GM19035 (cell line): ENCODE results near the gene SMPDL3A.

Experiments
- ATAC-seq: cut with Tn5 transposase; IDR thresholded peaks from one replicate; pipeline ENCODE4 v1.9.1; 2021; ENCODE audit not compliant: unreplicated experiment

The SMPDL3A gene

GRCh38 chr6:122803171-122803661 lies 14.2 kb downstream of the SMPDL3A start:
- no peak for ATAC-seq

DNA sequence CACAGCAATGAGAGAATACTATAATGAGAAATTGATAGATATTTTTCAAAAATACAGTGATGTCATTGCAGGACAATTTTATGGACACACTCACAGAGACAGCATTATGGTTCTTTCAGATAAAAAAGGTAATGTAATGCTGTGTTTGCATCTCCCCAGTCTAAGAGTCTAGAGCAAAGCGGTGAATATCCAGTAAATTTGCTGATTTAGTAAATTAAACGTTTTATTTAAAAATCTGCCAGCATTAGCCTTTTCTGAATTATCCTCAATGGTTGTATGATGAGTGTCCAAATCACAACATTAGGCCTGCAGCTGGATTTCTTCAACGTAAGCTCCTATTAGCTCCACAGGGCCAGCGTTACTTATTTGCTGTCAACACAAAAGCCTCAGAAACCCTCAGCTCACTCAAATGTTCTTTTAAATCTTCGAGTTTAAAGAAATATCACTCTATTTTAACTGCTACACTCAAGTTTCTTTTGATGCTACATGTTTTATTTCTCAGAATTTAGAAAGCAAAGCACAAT lies 16.0 kb downstream of the SMPDL3A start:
- ATAC-seq, result no peak

DNA sequence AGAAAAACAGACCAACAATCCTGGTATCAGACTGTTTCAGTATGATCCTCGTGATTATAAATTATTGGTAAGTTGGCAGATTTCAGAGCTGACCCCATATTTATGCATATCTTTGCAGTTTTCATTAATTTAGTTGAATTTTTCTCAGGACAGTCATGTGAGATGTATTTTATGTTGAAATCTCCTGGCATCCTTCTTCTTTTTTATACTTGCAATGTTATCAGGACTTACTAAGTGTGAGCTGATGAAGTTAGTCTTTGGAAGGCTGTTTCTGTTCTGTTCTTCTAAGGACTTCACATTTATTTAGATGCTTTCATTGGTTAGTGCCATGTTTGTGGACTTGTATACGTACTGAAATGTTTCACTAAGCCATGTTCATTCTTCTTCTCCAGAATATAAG lies 17.2 kb downstream of the SMPDL3A start:
- no peak for ATAC-seq

- no peak for ATAC-seq
Observed at GRCh38 chr6:122808121-122808885, 19.2 kb downstream of the SMPDL3A start.

DNA sequence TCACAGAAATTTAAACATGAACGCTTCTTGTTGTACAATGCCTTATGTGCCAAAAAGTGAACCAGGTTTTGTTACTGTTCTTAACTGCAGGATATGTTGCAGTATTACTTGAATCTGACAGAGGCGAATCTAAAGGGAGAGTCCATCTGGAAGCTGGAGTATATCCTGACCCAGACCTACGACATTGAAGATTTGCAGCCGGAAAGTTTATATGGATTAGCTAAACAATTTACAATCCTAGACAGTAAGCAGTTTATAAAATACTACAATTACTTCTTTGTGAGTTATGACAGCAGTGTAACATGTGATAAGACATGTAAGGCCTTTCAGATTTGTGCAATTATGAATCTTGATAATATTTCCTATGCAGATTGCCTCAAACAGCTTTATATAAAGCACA lies 19.9 kb downstream of the SMPDL3A start:
- no peak for ATAC-seq

DNA sequence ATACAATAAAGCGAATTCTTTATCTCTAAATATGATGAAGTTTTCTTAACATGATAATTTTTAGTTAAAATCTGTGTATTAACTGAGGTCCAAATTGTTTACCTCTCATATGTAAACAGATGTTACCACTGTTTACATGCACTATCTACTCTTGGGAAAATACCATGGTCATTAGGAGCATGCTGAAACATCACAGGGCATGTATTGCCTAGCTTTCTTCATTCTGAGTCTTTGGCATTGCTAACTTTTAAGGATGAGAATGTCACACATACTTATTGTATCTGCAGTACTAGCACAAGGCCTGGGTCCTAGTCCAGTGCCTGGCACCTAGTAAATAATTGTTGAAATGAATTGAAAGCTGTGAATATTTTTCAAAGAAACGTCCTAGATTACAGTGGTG lies 20.6 kb downstream of the SMPDL3A start:
- no peak for ATAC-seq

DNA sequence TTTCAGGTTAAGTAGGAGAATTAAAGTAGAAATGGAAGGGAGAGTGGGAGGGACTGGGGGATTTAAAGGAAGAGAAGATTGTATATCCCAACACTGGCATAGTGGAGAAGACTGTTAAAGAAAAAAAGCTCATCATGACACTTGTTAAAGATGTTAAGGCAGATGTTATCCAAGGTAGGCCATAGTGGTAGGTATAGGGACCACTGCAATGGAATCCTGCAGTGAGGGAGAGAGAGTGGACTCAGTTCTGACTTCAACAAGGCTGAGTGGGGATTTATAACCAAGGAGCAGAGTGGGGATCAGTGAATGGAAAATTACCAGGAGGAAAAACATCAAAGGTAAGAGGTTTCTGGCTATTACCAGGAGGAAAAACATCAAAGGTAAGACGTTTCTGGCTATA lies 21.1 kb downstream of the SMPDL3A start:
- ATAC-seq, result no peak

DNA sequence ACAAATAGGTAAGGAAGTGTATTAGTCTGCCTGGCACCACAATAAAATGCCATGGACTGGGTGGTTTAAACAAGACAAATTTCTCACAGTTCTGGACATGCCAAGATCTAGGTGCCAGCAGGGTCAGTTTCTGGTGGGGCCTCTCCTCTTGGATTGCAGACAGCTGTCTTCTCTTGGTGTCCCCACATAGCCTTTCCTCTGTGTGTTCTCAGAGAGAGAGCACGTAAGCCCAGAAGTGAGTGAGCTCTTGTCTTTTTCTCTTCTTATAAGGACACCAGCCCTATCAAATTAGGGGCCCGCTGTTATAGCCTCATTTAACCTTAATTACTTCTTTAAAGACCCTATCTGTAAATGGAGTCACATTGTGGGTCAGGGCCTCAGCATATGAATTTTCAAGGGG lies 28.3 kb downstream of the SMPDL3A start:
- no peak for ATAC-seq

DNA sequence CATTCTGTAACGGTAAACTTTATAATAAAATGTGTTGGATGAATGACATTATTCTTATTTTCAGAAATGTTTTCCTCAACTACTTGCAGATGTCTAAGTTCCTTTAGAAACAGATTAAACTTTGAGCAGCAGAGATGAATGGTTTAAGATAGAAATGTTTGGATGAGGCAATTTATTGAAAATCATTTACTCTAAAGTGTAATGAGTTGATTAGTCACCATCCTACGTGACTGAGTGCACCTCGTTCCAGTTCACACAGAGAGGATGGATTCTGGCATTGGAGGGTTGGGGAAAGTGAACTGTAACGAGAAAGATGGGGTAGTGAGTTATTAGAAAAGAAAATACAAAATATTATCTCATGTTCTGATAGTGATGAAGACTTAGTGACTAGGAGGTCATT lies 28.7 kb downstream of the SMPDL3A start:
- no peak for ATAC-seq

GRCh38 chr6:122818866-122819265 lies 29.8 kb downstream of the SMPDL3A start:
- no peak for ATAC-seq

DNA sequence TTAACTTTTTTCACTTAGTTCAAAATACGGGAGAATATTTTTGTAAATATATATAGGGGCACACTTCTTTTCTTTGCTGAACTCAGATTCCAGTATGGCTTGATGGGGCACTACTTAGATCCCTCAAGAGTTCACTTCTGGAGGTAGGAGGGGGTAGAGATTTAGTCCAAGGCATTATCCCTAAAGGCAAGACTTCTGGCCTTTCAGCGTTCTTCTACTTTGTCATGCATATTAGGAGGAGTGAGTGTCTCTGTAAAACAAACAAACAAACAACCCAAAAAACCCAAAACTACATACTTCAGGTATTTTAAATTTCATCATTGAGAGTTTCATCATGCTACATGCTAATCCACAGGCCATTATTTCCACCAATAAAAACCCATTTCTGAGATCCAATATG lies 32.0 kb downstream of the SMPDL3A start:
- ATAC-seq, result no peak

DNA sequence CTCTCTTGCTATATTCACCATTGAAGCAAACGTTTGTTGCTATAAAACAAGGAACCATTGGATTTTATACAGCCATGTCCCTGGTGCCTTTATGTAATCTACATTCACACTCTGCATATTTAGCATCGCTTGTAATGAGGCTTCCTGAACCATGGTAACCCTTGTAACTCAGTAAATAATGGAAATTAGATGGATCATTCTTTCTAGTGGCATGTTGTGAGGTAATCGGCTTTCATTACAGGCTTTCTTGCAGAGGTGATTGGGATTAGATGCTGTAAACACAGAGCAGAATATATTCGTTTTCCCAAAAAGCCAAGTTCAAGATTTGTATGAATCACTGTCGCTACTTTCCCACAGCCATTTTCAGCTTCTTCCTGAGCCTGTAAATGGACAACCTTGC lies 36.1 kb downstream of the SMPDL3A start:
- no peak for ATAC-seq

- ATAC-seq, result no peak
Observed at GRCh38 chr6:122829456-122829855, 40.4 kb downstream of the SMPDL3A start.

- no peak for ATAC-seq
Observed at GRCh38 chr6:122831511-122831910, 42.5 kb downstream of the SMPDL3A start.

GRCh38 chr6:122832459-122832858 lies 43.4 kb downstream of the SMPDL3A start:
- ATAC-seq, result no peak

GRCh38 chr6:122833021-122833491 lies 44.0 kb downstream of the SMPDL3A start:
- no peak for ATAC-seq

- ATAC-seq, result no peak
Observed at GRCh38 chr6:122838060-122838780, 49.2 kb downstream of the SMPDL3A start.

- peak; percentile 87 for ATAC-seq
Observed at GRCh38 chr6:122839472-122839871, 50.4 kb downstream of the SMPDL3A start.

DNA sequence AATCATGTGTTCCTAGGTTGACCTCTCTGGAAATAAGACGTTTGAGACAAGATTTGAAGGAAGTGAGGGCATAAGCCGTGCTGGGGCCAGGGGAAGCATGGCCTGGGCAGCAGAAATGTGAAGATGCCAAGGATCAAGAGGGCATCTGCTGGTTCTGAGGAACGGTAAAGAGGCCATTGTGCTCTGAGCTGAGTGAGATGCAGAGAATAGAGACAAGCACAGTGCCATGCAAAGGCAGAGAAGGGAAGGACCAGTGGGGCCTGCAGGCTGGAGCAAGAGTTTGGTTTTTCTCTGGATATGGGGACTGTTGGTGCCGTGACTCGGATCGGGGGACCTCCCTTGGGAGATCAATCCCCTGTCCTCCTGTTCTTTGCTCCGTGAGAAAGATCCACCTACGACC lies 50.8 kb downstream of the SMPDL3A start:
- no peak for ATAC-seq

- ATAC-seq, result no peak
Observed at GRCh38 chr6:122845464-122845863, 56.4 kb downstream of the SMPDL3A start.

GRCh38 chr6:122845916-122846612 lies 57.0 kb downstream of the SMPDL3A start:
- ATAC-seq, result no peak
